ENCODE data around the gene NDUFC1.

NDUFC1 gene

DNA sequence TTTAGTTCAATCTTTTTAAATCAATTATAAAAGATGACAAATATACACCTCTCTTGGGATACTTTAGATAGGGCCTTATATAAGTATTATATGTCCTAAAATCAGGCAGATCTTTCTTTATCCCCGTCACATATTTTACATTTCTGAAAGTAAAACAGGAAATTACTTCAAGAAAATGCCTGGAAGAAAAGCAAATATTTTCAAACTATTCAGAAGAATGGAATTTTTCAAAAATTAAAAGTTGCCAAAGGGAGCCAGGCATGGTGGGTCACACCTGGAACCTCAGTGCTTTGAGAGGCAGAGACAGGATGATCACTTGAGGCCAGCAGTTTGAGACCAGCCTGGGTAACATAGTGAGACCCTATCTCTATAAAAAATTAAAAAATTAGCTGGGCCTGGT lies 56.7 kb downstream of the NDUFC1 start:
- no peak overlapping the region for H3K4me3 ChIP-seq (ENCODE audit: low read depth, low read length)
- TF ChIP-seq, protein P1, sequence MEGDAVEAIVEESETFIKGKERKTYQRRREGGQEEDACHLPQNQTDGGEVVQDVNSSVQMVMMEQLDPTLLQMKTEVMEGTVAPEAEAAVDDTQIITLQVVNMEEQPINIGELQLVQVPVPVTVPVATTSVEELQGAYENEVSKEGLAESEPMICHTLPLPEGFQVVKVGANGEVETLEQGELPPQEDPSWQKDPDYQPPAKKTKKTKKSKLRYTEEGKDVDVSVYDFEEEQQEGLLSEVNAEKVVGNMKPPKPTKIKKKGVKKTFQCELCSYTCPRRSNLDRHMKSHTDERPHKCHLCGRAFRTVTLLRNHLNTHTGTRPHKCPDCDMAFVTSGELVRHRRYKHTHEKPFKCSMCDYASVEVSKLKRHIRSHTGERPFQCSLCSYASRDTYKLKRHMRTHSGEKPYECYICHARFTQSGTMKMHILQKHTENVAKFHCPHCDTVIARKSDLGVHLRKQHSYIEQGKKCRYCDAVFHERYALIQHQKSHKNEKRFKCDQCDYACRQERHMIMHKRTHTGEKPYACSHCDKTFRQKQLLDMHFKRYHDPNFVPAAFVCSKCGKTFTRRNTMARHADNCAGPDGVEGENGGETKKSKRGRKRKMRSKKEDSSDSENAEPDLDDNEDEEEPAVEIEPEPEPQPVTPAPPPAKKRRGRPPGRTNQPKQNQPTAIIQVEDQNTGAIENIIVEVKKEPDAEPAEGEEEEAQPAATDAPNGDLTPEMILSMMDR (IDR thresholded peaks at IDR 0.05; ENCODE audit: borderline replicate concordance, insufficient read depth, low read depth, low read length): no peak

DNA sequence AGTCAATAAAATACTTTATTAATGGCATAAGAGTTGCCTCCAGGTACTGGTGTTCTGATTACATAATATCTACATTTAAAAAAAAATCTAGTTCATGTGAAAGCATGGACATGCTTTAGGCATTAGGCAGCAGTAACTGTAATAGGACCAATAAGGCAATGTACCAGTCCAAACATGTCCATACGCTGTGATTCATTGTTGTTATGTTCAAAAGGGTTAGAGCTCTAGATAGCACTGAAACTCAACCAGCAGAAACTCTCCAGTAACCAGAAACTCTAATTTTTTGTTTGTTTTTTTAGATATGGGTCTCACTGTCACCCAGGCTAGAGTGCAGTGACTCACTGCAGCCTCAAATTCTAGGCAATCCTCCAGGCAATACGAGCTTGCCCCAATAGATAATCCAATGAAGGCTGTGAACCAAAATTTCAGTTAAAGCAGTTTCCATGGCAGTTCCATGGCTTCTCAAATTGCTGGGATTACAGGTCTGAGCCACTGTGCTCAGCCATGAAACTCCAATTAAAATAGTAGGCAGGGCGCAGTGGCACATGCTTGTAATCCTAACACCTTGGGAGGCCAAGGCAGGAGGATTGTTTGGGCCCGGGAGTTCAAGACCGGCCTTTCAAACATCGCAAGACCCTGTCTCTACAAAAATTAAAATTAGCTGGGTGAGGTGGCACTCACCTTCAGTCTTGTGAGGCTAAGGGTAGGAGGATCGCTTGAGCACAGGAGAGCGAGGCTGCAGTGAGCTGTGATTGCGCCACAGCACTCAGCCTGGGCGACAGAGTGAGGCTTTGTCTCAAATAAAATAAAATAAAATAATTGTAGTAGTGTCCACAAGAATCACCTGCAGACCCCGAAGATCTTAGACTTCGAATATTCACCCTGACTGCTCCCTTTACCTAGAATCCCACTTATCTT lies 58.6 kb downstream of the NDUFC1 start:
- no peak overlapping the region for H3K4me3 ChIP-seq (ENCODE audit: low read depth, low read length)
- TF ChIP-seq, protein P1 (IDR thresholded peaks at IDR 0.05; ENCODE audit: borderline replicate concordance, insufficient read depth, low read depth, low read length): no peak

DNA sequence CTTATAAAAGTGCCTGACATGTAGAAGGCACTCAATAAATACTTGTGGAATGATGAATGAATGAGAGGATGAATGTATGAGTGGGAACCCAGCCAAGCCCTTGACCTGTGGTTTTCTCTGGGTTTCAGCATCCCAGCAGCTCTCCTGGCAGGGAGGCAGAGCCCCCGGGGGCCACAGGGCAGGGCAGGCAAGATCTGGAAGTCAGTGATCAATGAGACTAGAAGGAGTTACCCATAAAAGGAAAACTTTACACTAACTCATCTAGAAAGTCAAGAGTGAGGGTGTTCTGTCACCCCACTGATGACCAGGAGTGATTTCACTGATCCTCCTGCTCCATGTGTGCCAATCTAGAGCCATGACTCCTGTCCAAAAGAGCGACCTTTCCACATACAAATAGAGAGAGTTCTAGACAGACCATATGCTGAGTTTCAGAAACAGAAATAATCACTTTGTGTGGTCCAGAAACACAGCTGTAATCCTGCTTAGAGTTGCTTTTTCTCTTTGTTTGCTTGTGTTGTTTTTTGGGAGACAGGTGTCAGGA lies 59.7 kb downstream of the NDUFC1 start:
- TF ChIP-seq, protein P1 (IDR thresholded peaks at IDR 0.05; ENCODE audit: borderline replicate concordance, insufficient read depth, low read depth, low read length): no peak
- H3K4me3 ChIP-seq (ENCODE audit: low read depth, low read length): no peak overlapping the region

DNA sequence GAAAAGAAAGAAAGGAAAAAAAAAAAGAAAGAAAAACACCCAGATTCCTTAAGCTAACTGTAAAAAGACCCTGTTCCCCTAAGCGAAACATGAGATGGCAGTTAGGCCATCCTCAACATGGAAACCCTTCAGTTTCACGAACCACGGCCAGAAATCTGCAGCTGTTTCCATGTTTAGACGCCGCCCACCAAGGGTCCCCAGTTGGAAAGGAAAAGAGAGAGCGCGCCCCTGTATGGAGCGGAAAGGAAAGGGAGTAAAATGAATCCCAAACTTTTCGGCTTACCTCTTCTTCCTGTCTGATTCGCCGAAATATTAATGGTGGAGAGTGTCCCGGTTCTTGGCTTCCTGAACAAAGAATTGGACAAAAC lies 60.5 kb downstream of the NDUFC1 start:
- TF ChIP-seq, protein P1 (IDR thresholded peaks at IDR 0.05; ENCODE audit: borderline replicate concordance, insufficient read depth, low read depth, low read length): no peak
- H3K4me3 ChIP-seq (ENCODE audit: low read depth, low read length): no peak overlapping the region

DNA sequence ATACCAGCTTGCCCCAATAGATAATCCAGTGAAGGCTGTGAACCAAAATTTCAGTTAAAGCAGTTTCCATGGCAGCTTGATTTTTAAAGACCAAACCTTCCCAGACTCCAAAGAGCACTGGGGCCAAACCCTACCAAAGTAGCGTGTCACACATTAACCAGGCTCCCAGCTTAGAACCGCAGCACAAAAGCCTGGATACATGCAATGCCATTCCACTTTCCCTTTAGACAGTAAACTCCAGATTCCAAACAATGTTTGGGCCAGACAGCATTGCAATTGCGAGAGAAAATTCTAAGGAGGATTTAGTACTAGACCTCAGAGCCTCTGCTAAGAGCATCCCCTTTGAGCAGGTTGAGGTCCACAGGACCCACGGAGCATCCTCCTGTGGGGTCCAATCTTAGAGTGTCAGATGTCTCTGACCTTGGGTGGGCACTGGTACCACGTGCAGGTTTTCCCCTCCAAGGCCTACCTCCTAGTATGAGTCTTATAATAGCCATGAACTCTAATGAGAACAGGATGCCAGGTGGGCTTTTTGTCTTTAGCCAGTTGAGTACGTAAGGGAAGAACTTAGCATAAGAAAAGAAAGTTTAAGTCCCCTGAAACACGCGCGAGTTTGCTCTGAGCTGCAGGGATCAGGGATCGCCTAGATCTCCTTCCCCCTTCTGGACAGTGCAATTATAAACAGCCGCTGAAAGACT lies 61.0 kb downstream of the NDUFC1 start:
- TF ChIP-seq, protein P1 (IDR thresholded peaks at IDR 0.05; ENCODE audit: borderline replicate concordance, insufficient read depth, low read depth, low read length): no peak
- H3K4me3 ChIP-seq (ENCODE audit: low read depth, low read length): no peak overlapping the region

Data from GM12875 (cell line).